IMR-90 (cell line): ENCODE measurements around the gene CDR2. TPM values are rescaled to one million over a fixed set of nuclear protein-coding genes. Genes with fewer than 3 reads are reported as not detected.

Source experiments
- ATAC-seq: fragments of 200-7000 bp; cut with Tn5 transposase; 2 replicates; pipeline ENCODE4 v1.9.1; 2020; ENCODE audit warnings: low read depth, mild to moderate bottlenecking, moderate library complexity
- BruUV-seq: library from RNA; stranded (reverse); fragments of 400-500 nt; replicated peaks from 2 replicates; lab custom pipeline; 2021; lab: Mats Ljungman, UMichigan
- CTCF ChIA-PET: fragments of 300-600 bp; formaldehyde crosslinking; extraction: SDS; loops from one replicate; lab custom pipeline; 2021; ENCODE audit warnings: antibody characterized with exemption; lab: Yijun Ruan, JAX
- POLR2A ChIA-PET: fragments of 300-600 bp; sonication (Branson Sonifier 250); formaldehyde crosslinking; loops from one replicate; lab custom pipeline; 2022; ENCODE audit warnings: antibody characterized with exemption; ENCODE audit not compliant: unreplicated experiment; lab: Charles Lee
- DNase-seq: peaks from one replicate; pipeline ENCODE4 v3.0.0; 2013
- H2AFZ ChIP-seq: replicated peaks from 2 replicates; pipeline ENCODE3; 2013; ENCODE audit warnings: low read length, mild to moderate bottlenecking; ENCODE audit not compliant: poor library complexity
- H2AK5ac ChIP-seq: 2 replicates; pipeline ENCODE4 v1.6.1; 2013; ENCODE audit warnings: low read depth, low read length, inconsistent platforms
- H2AK9ac ChIP-seq: replicated peaks from 2 replicates; pipeline ENCODE3; 2013; ENCODE audit warnings: mild to moderate bottlenecking, low read depth, low read length, moderate library complexity; ENCODE audit not compliant: poor library complexity
- H2BK120ac ChIP-seq: 2 replicates; pipeline ENCODE4 v1.6.1; 2013; ENCODE audit warnings: low read depth, low read length, inconsistent platforms
- H2BK15ac ChIP-seq: 3 replicates; pipeline ENCODE4 v1.6.1; 2013; ENCODE audit warnings: low read depth, low read length, inconsistent platforms
- H2BK20ac ChIP-seq: 2 replicates; pipeline ENCODE4 v1.6.1; 2013; ENCODE audit warnings: low read depth, mild to moderate bottlenecking, inconsistent platforms, low read length, moderate library complexity
- H2BK5ac ChIP-seq: 2 replicates; pipeline ENCODE4 v1.6.1; 2013; ENCODE audit warnings: mild to moderate bottlenecking, low read depth, low read length, inconsistent platforms; ENCODE audit not compliant: poor library complexity, severe bottlenecking
- H3K14ac ChIP-seq: replicated peaks from 2 replicates; pipeline ENCODE4 v1.6.1; 2013; ENCODE audit warnings: low read depth, low read length, inconsistent platforms
- H3K18ac ChIP-seq: 2 replicates; pipeline ENCODE4 v1.6.1; 2013; ENCODE audit warnings: low read depth, low read length, control low read depth
- H3K23ac ChIP-seq: 2 replicates; pipeline ENCODE4 v1.6.1; 2013; ENCODE audit warnings: low read depth, low read length, inconsistent platforms
- H3K27ac ChIP-seq: 2 replicates; pipeline ENCODE4 v1.5.1; 2013; ENCODE audit warnings: mild to moderate bottlenecking, control low read depth, low read length; ENCODE audit not compliant: insufficient read depth
- H3K27me3 ChIP-seq: 2 replicates; pipeline ENCODE4 v1.6.1; 2013; ENCODE audit warnings: low read length; ENCODE audit not compliant: control insufficient read depth, insufficient read depth
- H3K36me3 ChIP-seq: 2 replicates; pipeline ENCODE4 v1.6.1; 2013; ENCODE audit warnings: low read length, mixed read lengths; ENCODE audit not compliant: control insufficient read depth, insufficient read depth
- H3K4ac ChIP-seq: 2 replicates; pipeline ENCODE4 v1.6.1; 2013; ENCODE audit warnings: low read depth, low read length, inconsistent platforms
- H3K4me1 ChIP-seq: 2 replicates; pipeline ENCODE4 v1.6.1; 2013; ENCODE audit warnings: low read length, mixed read lengths; ENCODE audit not compliant: control insufficient read depth, insufficient read depth
- H3K4me2 ChIP-seq: 2 replicates; pipeline ENCODE4 v1.6.1; 2013; ENCODE audit warnings: low read depth, mild to moderate bottlenecking, control low read depth, low read length, moderate library complexity
- H3K4me3 ChIP-seq: 2 replicates; pipeline ENCODE4 v1.5.1; 2013; ENCODE audit warnings: low read depth, mild to moderate bottlenecking, control low read depth, low read length, moderate library complexity; ENCODE audit not compliant: insufficient read depth
- H3K56ac ChIP-seq: 2 replicates; pipeline ENCODE4 v1.6.1; 2013; ENCODE audit warnings: low read length, inconsistent platforms; ENCODE audit not compliant: insufficient read depth; ENCODE audit errors: extremely low read depth
- H3K79me1 ChIP-seq, 2 experiments: 2 replicates each; pipeline ENCODE4 v1.6.1; 2013; ENCODE audit warnings: low read length in 2 of 2, inconsistent platforms in 1 of 2, low read depth in 1 of 2
- H3K9ac ChIP-seq: 2 replicates; pipeline ENCODE4 v1.6.1; 2013; ENCODE audit warnings: low read depth, low read length, control low read depth
- H3K9me1 ChIP-seq: 2 replicates; pipeline ENCODE4 v1.6.1; 2013; ENCODE audit warnings: low read length, inconsistent platforms; ENCODE audit not compliant: insufficient read depth
- H3K9me3 ChIP-seq: 2 replicates; pipeline ENCODE4 v1.6.1; 2013; ENCODE audit warnings: low read length; ENCODE audit not compliant: control insufficient read depth, insufficient read depth
- H4K20me1 ChIP-seq: 2 replicates; pipeline ENCODE4 v1.6.1; 2013; ENCODE audit warnings: low read length, inconsistent platforms; ENCODE audit not compliant: insufficient read depth
- H4K5ac ChIP-seq: 2 replicates; pipeline ENCODE4 v1.6.1; 2013; ENCODE audit warnings: mild to moderate bottlenecking, low read depth, low read length, control low read depth
- H4K8ac ChIP-seq, 2 experiments: 2 replicates each; pipeline ENCODE4 v1.6.1; 2013; ENCODE audit warnings: low read depth in 2 of 2, low read length in 2 of 2, control low read depth in 1 of 2, inconsistent platforms in 1 of 2
- H4K91ac ChIP-seq: 2 replicates; pipeline ENCODE4 v1.6.1; 2013; ENCODE audit warnings: low read depth, low read length, inconsistent platforms; ENCODE audit not compliant: insufficient read depth
- BHLHE40 ChIP-seq: fragments of 150-350 bp; IDR thresholded peaks from 2 replicates; pipeline ENCODE4 v1.6.1; 2016; ENCODE audit warnings: mild to moderate bottlenecking, low read depth, low read length
- CEBPB ChIP-seq: IDR thresholded peaks from 2 replicates; pipeline ENCODE4 v1.6.1; 2012; ENCODE audit warnings: low read depth, low read length, improper control_type of control experiment
- CTCF ChIP-seq: conservative IDR thresholded peaks from 2 replicates; pipeline ENCODE4 v1.5.1; 2012; ENCODE audit warnings: mild to moderate bottlenecking, low read depth, low read length, improper control_type of control experiment
- FOS ChIP-seq: fragments of 150-350 bp; IDR thresholded peaks from 2 replicates; pipeline ENCODE4 v1.6.1; 2016; ENCODE audit warnings: low read depth, low read length
- MAFK ChIP-seq: IDR thresholded peaks from 2 replicates; pipeline ENCODE4 v1.6.1; 2012; ENCODE audit warnings: low read depth, low read length, improper control_type of control experiment
- MXI1 ChIP-seq: IDR thresholded peaks from 2 replicates; pipeline ENCODE4 v1.6.1; 2012; ENCODE audit warnings: low read depth, mild to moderate bottlenecking, low read length, moderate library complexity, borderline replicate concordance
- NFE2L2 ChIP-seq: fragments of 150-350 bp; IDR thresholded peaks from 2 replicates; pipeline ENCODE4 v1.6.1; 2016; ENCODE audit warnings: low read depth, mild to moderate bottlenecking, low read length
- POLR2A ChIP-seq: IDR thresholded peaks from 2 replicates; pipeline ENCODE4 v1.6.1; 2012; ENCODE audit warnings: mild to moderate bottlenecking, low read depth, low read length
- RCOR1 ChIP-seq: IDR thresholded peaks from 2 replicates; pipeline ENCODE4 v1.6.1; 2012; ENCODE audit warnings: mild to moderate bottlenecking, low read length, improper control_type of control experiment; ENCODE audit not compliant: insufficient replicate concordance
- USF2 ChIP-seq: fragments of 150-350 bp; IDR thresholded peaks from 2 replicates; pipeline ENCODE4 v1.6.1; 2017; ENCODE audit warnings: mild to moderate bottlenecking, antibody characterized with exemption, low read length, low read depth
- WGBS, 2 experiments: methylation state at CpG; one replicate each; pipeline versions ENCODE4 v1.1.5 to v1.1.7; 2013; ENCODE audit warnings: missing lambda C conversion rate in 2 of 2; ENCODE audit not compliant: insufficient read length in 1 of 2; ENCODE audit errors: extremely low coverage in 2 of 2; 5-methylcytosine and 5-hydroxymethylcytosine counted together
- dilution Hi-C: fragments of 300-500 bp; cut with HindIII; formaldehyde crosslinking; loops from one replicate; pipeline ENCODE4 v1.14.3; 2018; ENCODE audit warnings: low sequenced_read_pairs; ENCODE audit not compliant: unreplicated experiment
- in situ Hi-C: fragments of 300-500 bp; cut with MboI; formaldehyde crosslinking; loops from 3 replicates; pipeline ENCODE4 v1.14.3; 2019; ENCODE audit warnings: low sequenced_read_pairs, inconsistent platforms, mixed read lengths
- intact Hi-C: fragments of 100-400 bp; cut with micrococcal nuclease; formaldehyde crosslinking; loops from 2 replicates; pipeline ENCODE4 v1.10.0; 2022
- polyA plus RNA-seq, 3 experiments: library from polyadenylated mRNA; depleted of rRNA; stranded (reverse); fragments of >200 nt; gene quantifications; 2 replicates each; pipeline ENCODE4 v1.2.3, GENCODE V29; 2012; ENCODE audit warnings: low replicate concordance in 1 of 3
- total RNA-seq: library from RNA; depleted of rRNA; stranded (reverse); fragments of >200 nt; gene quantifications from 2 replicates; pipeline ENCODE4 v1.2.3, GENCODE V29; 2012
- TF ChIP-seq, protein P1 (sequence below): fragments of 150-350 bp; IDR thresholded peaks from 2 replicates; pipeline ENCODE4 v1.6.1; 2016; ENCODE audit warnings: low read depth, mild to moderate bottlenecking, low read length, moderate library complexity, borderline replicate concordance

CDR2 gene
- total and polyA plus RNA-seq, 2 of the 4 experiments (the other 2 are of a cell fraction): 37.7 to 48.4 TPM

DNA sequence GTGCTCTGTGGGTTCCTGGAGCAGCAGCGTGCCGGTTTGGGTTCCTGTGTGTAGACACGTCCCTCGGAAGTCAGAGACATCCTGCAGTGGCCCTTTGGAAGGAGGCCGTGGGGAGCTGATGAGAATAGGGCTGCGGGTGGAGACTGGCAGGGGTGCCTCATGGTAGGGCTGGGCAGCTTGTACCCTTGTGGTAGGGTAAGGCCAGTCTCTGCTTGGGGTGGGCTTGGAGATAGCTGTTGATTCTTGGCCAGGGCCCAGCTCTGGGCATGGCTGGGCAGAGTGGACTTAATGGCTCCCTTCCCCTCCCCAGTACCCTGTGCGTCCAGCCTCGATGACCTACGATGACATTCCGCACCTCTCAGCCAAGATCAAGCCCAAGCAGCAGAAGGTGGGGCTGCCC, 66.6 kb downstream of the CDR2 start:
- ATAC-seq: no peak

More for the DNA sequence above, 66.6 kb downstream of the CDR2 start:
- Histone ChIP-seq H2BK20ac (no peak overlapping the region), H3K9me3 (no peaks in the 10 kb centered on the region), H2AK5ac (no peak overlapping the region), H3K79me1 (peaks cover 14 to 38% of the 10 kb centered on the region in 2 experiments), H4K5ac (no peak overlapping the region), H2AK9ac (peak overlapping the region; percentile 65), H4K8ac (no peak overlapping the region), H2BK5ac (no peak overlapping the region), H4K20me1 (peaks cover 15% of the 10 kb centered on the region; the same call in 1 of the 2 replicates), H3K9ac (no peak overlapping the region), H3K27ac (no peak overlapping the region), H3K4me1 (no peaks in the 10 kb centered on the region), H3K56ac (no peak overlapping the region), H3K4ac (no peak overlapping the region), H3K14ac (no peak overlapping the region), H3K18ac (no peak overlapping the region), H3K23ac (no peak overlapping the region), H3K9me1 (no peaks in the 10 kb centered on the region; the same call in 1 of the 2 replicates), H3K36me3 (peaks cover 47% of the 10 kb centered on the region), H3K4me3 (no peak overlapping the region), H2BK15ac (no peak overlapping the region), H3K4me2 (no peak overlapping the region), H2AFZ (no peak overlapping the region), H2BK120ac (no peak overlapping the region), H4K91ac (no peak overlapping the region), H3K27me3 (no peaks in the 10 kb centered on the region)
- DNase-seq: no peak
- ChIA-PET POLR2A (no interaction called here), CTCF (no interaction called here)
- TF ChIP-seq RCOR1 (no peak), CEBPB (no peak), MXI1 (no peak), BHLHE40 (no peak), MAFK (no peak), POLR2A (no peak), NFE2L2 (no peak), CTCF (no peak), USF2 (no peak), FOS (no peak)
- TF ChIP-seq, protein P1, sequence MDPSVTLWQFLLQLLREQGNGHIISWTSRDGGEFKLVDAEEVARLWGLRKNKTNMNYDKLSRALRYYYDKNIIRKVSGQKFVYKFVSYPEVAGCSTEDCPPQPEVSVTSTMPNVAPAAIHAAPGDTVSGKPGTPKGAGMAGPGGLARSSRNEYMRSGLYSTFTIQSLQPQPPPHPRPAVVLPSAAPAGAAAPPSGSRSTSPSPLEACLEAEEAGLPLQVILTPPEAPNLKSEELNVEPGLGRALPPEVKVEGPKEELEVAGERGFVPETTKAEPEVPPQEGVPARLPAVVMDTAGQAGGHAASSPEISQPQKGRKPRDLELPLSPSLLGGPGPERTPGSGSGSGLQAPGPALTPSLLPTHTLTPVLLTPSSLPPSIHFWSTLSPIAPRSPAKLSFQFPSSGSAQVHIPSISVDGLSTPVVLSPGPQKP: no peak
- no CpG with 5 or more reads among the region's 10 CpGs for WGBS, 2 experiments
- dilution Hi-C loops (no loop called here), in situ Hi-C loops (no loop called here), intact Hi-C loops (no loop called here)
- BruUV-seq: no TSS peak
